NCI-H524 (cell line): ENCODE results near the gene GCAT.

Source experiments
- DNase-seq, 2 experiments: peaks; one replicate each; lab custom pipeline; 2025; lab: John Stamatoyannopoulos, UW

The GCAT gene

DNA sequence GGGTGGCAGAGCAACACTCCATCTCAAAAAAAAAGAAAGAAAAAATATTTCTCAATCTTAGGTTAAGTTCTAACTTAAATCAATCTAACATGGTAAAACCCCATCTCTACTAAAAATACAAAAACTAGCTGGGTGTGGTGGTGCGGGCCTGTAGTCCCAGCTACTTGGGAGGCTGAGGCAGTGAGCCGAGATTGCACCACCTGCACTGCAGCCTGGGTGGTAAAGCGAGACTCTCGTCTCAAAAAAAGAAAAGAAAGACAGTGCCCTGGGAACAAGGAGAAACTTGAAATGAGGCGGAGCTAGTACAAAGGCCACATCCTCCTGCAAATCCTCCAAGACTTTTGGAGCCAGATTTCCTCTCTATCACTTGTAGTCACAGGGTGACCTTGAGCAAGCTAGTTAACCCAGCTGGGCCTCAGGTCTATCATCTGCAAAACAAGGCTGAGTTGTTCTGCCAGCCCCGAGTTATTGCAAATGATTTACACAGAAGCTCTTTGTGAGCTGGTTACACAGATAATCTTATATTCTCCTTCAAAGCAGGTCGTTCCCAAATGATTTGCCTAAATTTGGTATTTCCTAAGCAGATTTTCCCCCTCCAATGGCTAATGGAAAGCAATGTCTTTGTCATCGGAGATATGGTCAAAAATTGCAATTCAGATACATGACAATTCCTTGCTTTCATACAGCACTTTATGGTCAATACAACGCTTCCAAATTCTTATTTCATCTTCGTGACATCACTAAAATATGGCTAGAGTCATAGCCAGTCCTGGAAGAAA lies 34.5 kb downstream of the GCAT start:
- DNase-seq, result no peak

DNA sequence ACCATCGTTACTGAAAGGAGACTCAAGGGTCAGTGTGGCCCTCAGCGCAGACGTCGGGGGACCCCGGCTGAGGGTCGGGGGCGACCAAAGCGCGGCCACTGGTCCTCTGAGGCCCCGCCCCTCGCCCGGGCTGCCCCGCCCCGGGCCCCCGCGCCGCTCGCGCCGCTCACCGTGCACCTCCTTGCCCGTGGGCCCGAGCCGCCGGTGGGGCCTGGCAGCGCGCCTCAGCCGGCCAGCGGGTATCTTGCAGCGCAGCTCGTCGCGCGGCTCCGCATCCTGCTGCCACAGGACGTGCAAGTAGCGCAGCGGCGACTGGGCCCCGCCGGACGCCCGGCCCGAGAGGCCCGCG lies 36.0 kb downstream of the GCAT start:
- DNase-seq, result no peak

- DNase-seq, result no peak
These were observed 37.2 kb downstream of the GCAT start for GRCh38 chr22:37844904-37845329.

GRCh38 chr22:37846433-37846832 lies 38.7 kb downstream of the GCAT start:
- no peak for DNase-seq

GRCh38 chr22:37848587-37849088 lies 40.9 kb downstream of the GCAT start:
- DNase-seq, result no peak

DNA sequence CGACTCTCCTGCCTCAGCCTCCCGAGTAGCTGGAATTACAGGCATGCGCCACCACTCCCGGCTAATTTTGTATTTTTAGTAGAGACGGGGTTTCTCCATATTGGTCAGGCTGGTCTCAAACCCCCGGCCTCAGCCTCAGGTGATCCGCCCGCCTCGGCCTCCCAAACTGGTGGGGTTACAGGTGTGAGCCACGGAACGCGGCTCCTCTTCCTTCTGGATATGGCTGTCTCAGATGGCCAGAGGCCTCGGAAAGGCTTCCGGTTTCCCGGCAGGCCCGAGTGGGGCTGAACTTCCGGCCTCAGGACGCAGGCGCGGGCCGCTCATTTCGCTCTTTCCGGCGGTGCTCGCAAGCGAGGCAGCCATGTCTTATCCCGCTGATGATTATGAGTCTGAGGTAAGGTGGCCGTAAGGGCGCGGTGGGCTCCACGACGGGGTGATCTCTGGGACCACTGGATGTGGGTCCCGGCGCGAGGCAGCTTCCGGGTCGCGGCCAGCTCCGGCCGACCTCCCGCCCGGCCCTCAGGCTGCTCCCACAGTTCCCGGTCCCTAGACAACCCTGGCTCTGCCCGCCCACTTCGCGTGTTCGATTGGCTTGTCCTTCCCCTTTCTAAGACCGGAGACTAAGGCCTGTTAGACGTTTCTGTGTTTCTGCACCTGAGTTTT lies 41.5 kb downstream of the GCAT start, which contains the start of gene EIF3L:
Gene EIF3L (plus strand): TSS at position 331 of the 663 bp plus-strand sequence. CDS start 31 bp downstream, at position 362.
- peak; percentile 76 to 89 for DNase-seq

- DNase-seq, result no peak
These were observed 43.1 kb downstream of the GCAT start for GRCh38 chr22:37850801-37851200.

GRCh38 chr22:37852418-37852817 lies 44.7 kb downstream of the GCAT start:
- DNase-seq, result no peak

- DNase-seq, result no peak
These were observed 47.2 kb downstream of the GCAT start for GRCh38 chr22:37854946-37855345.

- no peak for DNase-seq
These were observed 47.7 kb downstream of the GCAT start for GRCh38 chr22:37855462-37855861.

DNA sequence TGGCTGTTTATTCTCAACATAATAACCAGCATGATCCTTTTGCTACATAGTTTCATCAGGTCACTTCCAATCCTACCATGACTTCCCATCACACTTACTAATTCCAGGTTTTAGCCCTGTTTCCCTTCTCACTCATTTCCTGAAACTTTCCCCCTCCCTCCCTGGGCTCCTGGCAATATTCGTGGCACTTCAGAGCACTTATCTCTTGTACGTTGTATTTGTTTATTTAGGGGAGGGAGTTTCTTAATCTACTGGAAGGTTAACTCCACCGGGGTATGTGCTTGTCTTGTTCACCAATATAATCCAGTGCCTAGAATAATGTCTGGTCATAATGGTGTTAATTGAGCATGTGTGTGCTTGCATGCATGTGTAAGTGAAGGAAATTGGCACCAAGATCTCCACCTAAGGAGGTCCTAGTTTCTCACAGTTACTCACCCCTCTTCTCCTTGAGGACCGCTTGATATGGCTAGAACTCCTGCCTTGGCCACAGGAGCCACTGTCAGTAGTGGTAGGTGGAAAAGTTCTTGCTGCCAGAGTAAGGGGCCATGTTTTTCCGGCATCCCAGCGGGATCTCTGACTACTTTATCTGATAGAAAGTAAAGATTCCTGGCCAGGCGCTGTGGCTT lies 53.2 kb downstream of the GCAT start:
- no peak for DNase-seq

- no peak for DNase-seq
These were observed 55.0 kb downstream of the GCAT start for GRCh38 chr22:37862570-37863325.

GRCh38 chr22:37865510-37865909 lies 57.8 kb downstream of the GCAT start:
- DNase-seq, result no peak
